Activated naive CD4-positive, alpha-beta T cell treated with anti-CD3 and anti-CD28 coated beads, Interleukin-2, amount 50 U/mL, for 24 hours (primary cell): ENCODE results near the gene TXNRD2.
"Not testable (repeated sequence)": the region's sequence is repeated elsewhere in the genome, so short reads cannot be mapped to it uniquely, and the experiment has no call there.

Experiments used
- H3K27ac Mint-ChIP-seq: one replicate; pipeline ENCODE4 v1.8.0; 2021; ENCODE audit warnings: mild to moderate bottlenecking, mixed read lengths
- H3K27me3 Mint-ChIP-seq: one replicate; pipeline ENCODE4 v1.8.0; 2021; ENCODE audit warnings: mixed read lengths
- H3K36me3 Mint-ChIP-seq: one replicate; pipeline ENCODE4 v1.8.0; 2021; ENCODE audit warnings: mixed read lengths
- H3K4me1 Mint-ChIP-seq: one replicate; pipeline ENCODE4 v1.8.0; 2021; ENCODE audit warnings: mixed read lengths
- H3K4me3 Mint-ChIP-seq: one replicate; pipeline ENCODE4 v1.8.0; 2021; ENCODE audit warnings: mild to moderate bottlenecking, mixed read lengths
- H3K9me3 Mint-ChIP-seq: one replicate; pipeline ENCODE4 v1.8.0; 2021; ENCODE audit warnings: mixed read lengths

Gene TXNRD2

DNA sequence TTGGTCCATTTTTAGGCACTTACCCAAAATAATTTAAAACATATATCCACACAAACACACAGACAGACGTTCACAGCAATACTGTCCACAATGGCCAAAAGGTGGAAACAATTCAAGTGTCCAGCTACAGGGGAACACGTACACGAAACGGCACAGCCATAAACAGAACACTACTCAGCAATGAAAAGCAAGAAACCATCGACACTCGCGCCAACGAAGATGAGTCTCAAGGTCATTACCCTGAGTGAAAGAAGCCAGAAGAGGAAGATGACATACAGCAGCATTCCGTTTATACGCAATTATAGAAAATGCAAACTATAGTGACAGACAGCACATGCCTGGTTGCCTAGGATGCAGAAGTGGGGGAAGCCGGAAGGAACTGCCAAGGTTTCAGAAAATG is 13.4 kb downstream of the TXNRD2 start:
- Mint-ChIP-seq H3K9me3 (no peaks in the 10 kb centered on the region), H3K27me3 (no peaks in the 10 kb centered on the region), H3K36me3 (peaks cover 5% of the 10 kb centered on the region), H3K27ac (no peak overlapping the region), H3K4me1 (no peaks in the 10 kb centered on the region), H3K4me3 (no peak overlapping the region)

DNA sequence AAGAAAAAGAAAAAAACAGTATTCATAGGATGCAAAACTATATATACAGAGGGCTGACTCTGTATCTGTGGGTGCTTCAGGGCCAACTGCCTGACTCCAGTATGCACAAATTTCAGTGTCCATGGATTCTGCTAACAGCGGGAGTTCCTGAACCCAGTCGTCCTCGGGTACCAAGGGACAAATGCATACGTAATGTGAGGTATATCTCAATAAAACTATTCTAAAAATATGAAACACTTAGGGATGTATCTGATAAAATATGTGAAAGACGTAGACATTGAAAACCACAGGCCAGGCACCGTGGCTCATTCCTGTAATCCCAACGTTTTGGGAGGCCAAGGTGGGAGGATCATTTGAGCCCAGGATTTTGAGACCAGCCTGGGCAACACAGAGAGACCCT is 13.9 kb downstream of the TXNRD2 start:
- Mint-ChIP-seq H3K27ac (no peak overlapping the region), H3K4me3 (no peak overlapping the region), H3K36me3 (peaks cover 5% of the 10 kb centered on the region), H3K27me3 (no peaks in the 10 kb centered on the region), H3K4me1 (no peaks in the 10 kb centered on the region), H3K9me3 (no peaks in the 10 kb centered on the region)

GRCh38 chr22:19926028-19926427 is 15.6 kb downstream of the TXNRD2 start:
- not testable (repeated sequence) for H3K9me3 Mint-ChIP-seq, H3K4me1 Mint-ChIP-seq, H3K27ac Mint-ChIP-seq, H3K27me3 Mint-ChIP-seq, H3K4me3 Mint-ChIP-seq, H3K36me3 Mint-ChIP-seq

DNA sequence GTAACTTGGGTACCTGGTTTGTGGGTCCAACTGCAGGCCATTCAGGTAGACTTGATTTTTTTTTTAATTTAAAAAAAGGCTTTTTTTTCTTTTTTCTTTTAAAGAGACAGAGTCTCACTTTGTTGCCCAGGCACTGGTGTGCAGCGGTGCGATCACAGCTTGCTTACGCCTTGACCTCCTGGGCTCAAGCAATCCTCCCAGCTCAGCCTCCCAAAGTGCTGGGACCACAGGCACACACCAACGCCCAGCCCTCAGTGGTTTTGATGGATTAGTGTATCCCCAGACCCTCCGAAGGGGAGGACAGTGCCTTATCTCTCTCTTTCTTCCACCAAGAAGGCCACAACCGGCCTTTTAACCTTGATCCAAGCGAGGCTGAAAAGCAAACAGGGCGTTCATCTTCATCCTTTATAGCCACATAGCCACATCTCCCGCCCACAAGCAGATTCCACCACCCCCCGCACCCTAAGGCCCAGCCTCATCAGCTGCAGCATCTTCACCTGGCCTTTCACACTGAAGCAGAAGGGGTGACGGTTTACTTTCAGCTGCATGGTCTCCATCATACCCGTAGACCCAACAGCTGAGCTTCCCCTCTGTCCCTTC is 17.6 kb downstream of the TXNRD2 start:
- Mint-ChIP-seq H3K27me3 (no peaks in the 10 kb centered on the region), H3K4me3 (no peak overlapping the region), H3K36me3 (peaks cover 5% of the 10 kb centered on the region), H3K27ac (no peak overlapping the region), H3K4me1 (no peaks in the 10 kb centered on the region), H3K9me3 (no peaks in the 10 kb centered on the region)

GRCh38 chr22:19921544-19922081 is 20.0 kb downstream of the TXNRD2 start:
- no peak overlapping the region for H3K4me3 Mint-ChIP-seq
- no peaks in the 10 kb centered on the region for H3K27me3 Mint-ChIP-seq
- no peaks in the 10 kb centered on the region for H3K4me1 Mint-ChIP-seq
- H3K9me3 Mint-ChIP-seq = no peaks in the 10 kb centered on the region
- H3K27ac Mint-ChIP-seq = no peak overlapping the region
- peaks cover 3% of the 10 kb centered on the region for H3K36me3 Mint-ChIP-seq

DNA sequence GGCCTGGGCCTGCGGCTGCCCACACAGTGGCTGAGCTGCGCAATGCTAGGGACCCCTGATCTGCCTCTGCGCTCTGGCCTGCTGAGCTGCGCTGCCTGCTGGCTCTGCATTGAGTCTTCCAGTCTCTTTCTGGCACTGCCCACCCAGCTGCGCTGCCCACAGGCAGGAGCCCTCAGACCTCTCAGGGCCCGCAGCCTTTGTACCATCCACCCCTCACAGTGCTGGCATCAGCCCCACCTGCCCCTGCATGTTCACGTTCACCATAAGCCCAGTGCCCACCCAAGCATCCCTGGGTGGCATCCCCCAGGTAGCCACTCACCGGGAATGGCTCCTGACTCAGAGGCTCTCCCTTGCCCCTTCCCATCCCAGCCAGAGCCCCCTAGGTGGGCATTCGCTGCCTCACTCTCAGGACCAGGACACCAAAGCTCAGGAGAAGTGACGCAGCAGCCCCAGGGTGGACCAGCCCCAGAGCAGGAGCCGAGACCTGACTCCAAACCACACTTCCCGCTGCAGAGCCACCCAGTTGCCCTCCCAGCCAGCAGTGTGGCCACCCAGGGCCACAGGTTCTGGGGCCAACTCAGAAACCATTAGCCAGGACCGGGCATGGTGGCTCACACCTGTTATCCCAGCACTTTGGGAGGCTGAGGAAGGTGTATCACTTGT is 21.8 kb downstream of the TXNRD2 start:
- Mint-ChIP-seq H3K27me3 (no peaks in the 10 kb centered on the region), H3K27ac (no peak overlapping the region), H3K4me1 (no peaks in the 10 kb centered on the region), H3K4me3 (no peak overlapping the region), H3K36me3 (peaks cover 11% of the 10 kb centered on the region), H3K9me3 (no peaks in the 10 kb centered on the region)

DNA sequence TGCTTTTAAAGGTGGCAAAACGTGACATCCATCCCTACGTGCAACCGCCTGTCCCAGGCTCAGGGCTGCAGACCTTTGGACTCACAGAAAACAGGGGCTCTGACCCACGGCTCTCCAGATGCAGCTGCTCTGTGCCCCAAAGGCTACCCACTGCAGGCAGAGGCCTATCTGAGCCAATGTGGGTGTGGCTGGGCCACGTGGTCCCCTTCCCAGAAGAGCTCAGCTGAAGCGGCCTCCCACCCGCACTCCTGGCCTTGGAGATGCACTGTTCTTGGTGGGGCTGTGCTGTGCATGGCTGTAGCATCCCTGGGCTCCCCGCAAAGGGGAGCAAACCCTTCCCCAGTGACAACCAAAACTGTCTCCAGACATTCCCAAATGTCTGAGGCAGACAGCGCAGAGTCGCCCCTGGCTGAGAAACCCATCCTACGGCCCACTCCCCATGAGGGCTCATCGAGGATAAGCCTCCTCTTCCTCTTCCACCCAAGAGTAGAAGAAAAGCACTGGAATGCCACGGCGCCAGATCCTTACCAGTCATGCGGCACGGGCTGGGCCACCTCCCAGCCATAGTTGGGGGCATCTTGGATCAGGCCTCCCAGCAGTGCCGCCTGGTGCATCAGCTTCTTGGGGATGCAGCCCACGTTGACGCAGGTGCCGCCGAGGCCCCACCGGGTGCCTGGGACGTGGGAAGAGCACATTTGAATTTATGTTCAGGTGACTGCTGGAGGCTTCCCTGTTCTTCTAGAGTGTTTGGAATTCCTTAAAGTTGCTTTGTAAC is 23.1 kb downstream of the TXNRD2 start:
- no peaks in the 10 kb centered on the region for H3K27me3 Mint-ChIP-seq

DNA sequence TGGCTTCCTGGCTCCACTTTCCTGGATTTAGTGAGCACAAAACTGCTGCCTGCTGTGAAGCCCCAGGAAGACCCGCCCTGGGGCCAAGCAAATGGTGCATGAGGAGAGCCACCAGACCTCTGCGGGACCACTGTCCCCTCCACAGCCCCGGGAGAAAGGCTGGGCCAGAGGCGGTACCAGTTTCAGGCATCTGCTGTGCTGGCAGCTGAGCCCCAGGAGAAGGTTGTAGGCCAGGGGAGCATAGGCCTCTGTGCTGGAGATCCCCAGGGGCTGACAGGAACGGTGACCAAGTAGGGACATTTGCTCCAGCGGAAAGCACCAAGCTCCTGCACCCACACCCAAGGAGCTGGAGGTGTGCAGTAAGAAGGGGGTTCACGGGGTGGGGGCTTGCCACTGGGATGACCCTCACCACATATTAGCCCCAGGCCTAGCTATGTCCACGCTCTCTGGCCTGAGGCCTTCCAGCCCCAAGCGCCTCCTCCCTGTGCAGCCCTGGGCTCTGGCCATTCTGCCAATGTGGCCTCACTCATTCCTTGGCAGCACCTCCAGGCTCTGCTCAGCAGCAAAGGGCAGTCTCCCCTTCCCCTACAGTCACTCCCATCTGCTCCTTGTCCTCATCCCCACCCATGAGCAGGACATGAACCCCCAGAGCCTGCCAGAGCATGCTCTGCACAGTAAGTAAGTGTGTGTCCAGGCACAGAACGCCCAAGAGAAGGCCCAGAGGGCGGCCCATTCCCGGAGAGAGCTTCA is 24.1 kb downstream of the TXNRD2 start:
- Mint-ChIP-seq H3K4me1 (no peaks in the 10 kb centered on the region), H3K36me3 (peaks cover 25% of the 10 kb centered on the region), H3K9me3 (no peaks in the 10 kb centered on the region), H3K27ac (no peak overlapping the region), H3K4me3 (no peak overlapping the region), H3K27me3 (no peaks in the 10 kb centered on the region)

More for the DNA sequence above, 23.1 kb downstream of the TXNRD2 start:
- Mint-ChIP-seq H3K9me3 (no peaks in the 10 kb centered on the region), H3K4me3 (no peak overlapping the region), H3K27ac (no peak overlapping the region), H3K36me3 (peaks cover 21% of the 10 kb centered on the region), H3K4me1 (no peaks in the 10 kb centered on the region)

DNA sequence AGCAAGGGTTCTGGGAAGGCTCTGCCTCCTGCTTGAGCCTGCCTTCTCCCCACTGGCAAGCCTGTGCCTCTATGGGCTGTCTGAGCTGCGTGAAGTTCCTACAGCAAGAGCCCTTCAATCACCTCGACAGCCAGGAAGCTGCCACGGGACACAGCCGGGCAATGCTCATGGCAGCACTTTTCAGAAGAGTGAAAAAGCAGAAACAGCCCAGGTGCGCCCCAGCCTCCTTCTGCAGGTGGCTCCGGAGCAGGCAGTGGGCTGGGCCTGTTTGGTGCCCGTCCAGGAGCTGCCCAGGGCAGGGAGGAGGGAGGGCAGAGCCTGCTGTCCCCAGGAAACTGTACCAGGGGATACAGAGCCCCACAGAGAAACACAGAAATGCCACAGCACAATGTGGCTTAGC is 24.7 kb downstream of the TXNRD2 start:
- H3K27ac Mint-ChIP-seq = no peak overlapping the region
- peaks cover 25% of the 10 kb centered on the region for H3K36me3 Mint-ChIP-seq
- H3K27me3 Mint-ChIP-seq = no peaks in the 10 kb centered on the region
- H3K4me3 Mint-ChIP-seq = no peak overlapping the region
- H3K9me3 Mint-ChIP-seq = no peaks in the 10 kb centered on the region
- H3K4me1 Mint-ChIP-seq = no peaks in the 10 kb centered on the region

GRCh38 chr22:19916006-19916405 is 25.6 kb downstream of the TXNRD2 start:
- H3K27ac Mint-ChIP-seq = no peak overlapping the region
- H3K36me3 Mint-ChIP-seq = peaks cover 25% of the 10 kb centered on the region
- H3K27me3 Mint-ChIP-seq = no peaks in the 10 kb centered on the region
- H3K4me3 Mint-ChIP-seq = no peak overlapping the region
- H3K9me3 Mint-ChIP-seq = no peaks in the 10 kb centered on the region
- no peaks in the 10 kb centered on the region for H3K4me1 Mint-ChIP-seq

DNA sequence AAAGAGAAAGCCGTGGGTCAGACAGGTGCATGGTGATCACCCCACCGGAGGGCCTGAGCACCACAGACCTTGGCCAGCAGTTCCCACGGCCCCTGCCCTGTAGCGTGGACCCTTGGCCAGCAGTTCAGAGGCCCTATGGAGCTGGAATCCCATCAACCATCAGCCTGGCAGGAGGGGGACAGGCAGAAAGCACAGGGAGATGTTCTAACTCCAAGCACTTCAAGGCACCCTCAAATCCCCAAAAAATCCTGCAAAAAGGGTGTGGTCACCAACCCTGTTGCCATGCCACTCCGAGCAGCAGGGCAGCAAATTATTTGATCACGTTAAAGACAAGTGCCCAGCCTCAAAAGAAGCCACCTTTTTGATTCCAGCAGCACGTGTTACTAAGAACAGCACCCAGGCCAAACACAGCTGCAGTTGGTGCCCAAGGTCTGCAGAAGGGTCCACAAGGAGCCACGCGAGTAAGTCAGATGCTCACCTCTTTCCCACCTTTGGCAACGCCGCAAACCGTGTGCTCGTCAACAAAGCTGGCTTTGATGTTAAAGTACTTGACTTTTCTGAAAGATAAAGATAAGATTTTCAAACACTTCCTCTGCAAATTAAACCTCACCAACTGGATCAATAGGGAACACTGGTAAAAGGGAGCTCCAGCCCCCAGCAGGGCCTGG is 26.2 kb downstream of the TXNRD2 start:
- H3K27me3 Mint-ChIP-seq = no peaks in the 10 kb centered on the region
- H3K27ac Mint-ChIP-seq = no peak overlapping the region
- H3K36me3 Mint-ChIP-seq = peaks cover 25% of the 10 kb centered on the region
- H3K9me3 Mint-ChIP-seq = no peaks in the 10 kb centered on the region
- no peaks in the 10 kb centered on the region for H3K4me1 Mint-ChIP-seq
- H3K4me3 Mint-ChIP-seq = no peak overlapping the region

DNA sequence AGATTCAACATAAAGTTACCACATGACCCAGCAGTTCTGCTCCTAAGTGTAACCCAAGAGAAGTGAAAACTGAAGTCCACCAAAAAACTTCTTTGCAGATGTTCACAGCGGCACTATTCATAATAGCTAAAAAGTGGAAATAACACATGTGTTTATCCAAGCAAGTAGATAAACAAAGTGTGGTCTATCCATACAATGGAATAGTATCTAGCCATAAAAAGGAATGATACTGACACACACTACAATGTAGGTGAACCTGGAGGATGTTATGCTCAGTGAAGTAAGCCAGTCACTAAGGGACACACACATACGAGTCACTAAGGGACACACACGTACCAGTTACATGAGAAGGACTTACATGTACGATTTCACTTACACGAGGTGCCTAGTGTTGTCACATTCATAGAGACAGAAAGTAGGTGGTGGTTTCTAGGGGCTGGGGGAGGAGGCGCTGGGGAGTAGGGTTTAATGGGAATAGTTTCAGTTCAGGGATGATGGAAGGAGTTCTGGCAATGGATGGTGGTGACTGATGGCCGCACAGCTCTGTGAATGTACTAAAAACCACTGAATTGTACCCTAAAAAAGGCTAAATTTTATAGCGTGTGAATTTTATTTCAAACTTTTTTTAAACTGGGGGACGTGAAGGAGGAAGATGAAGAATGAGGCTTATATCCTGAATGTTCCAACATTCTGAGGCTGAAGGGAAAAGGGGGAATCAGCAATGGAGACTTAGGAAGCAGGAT is 27.2 kb downstream of the TXNRD2 start:
- H3K27me3 Mint-ChIP-seq = no peaks in the 10 kb centered on the region
- H3K4me1 Mint-ChIP-seq = peaks cover 6% of the 10 kb centered on the region
- H3K36me3 Mint-ChIP-seq = peaks cover 25% of the 10 kb centered on the region
- H3K9me3 Mint-ChIP-seq = no peaks in the 10 kb centered on the region
- H3K27ac Mint-ChIP-seq = no peak overlapping the region
- no peak overlapping the region for H3K4me3 Mint-ChIP-seq

DNA sequence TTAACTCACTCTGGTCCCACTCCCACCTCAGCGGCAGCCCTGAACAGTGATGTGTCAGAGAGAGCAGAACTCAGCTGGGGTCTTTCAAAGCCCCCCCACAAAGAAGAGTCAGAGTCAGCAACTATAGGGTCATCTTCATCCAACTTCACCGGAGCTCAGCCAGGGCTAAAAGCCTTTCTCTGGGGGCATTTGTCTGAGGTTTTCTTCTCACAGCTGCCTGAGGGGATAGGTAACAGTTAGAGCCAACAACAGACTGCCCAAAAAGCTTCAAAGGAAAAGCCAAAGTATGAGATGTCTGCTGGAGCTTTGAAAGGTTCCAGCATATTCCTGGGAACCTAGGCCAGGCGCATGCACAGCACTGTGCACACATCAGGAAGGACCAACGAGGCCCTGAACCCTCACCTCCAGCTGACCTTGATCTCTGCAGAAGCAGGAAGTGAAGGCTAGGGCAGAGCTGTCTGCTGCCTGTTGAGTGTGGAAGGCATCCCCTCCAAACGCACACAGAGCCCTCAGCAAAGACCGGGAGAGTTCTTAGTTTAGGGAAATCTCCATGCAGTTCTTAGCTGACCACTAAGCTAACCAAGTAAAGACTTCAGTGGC is 28.2 kb downstream of the TXNRD2 start:
- Mint-ChIP-seq H3K36me3 (peaks cover 25% of the 10 kb centered on the region), H3K27ac (peak overlapping the region; percentile 17), H3K27me3 (no peaks in the 10 kb centered on the region), H3K9me3 (no peaks in the 10 kb centered on the region), H3K4me1 (peaks cover 6% of the 10 kb centered on the region), H3K4me3 (no peak overlapping the region)

DNA sequence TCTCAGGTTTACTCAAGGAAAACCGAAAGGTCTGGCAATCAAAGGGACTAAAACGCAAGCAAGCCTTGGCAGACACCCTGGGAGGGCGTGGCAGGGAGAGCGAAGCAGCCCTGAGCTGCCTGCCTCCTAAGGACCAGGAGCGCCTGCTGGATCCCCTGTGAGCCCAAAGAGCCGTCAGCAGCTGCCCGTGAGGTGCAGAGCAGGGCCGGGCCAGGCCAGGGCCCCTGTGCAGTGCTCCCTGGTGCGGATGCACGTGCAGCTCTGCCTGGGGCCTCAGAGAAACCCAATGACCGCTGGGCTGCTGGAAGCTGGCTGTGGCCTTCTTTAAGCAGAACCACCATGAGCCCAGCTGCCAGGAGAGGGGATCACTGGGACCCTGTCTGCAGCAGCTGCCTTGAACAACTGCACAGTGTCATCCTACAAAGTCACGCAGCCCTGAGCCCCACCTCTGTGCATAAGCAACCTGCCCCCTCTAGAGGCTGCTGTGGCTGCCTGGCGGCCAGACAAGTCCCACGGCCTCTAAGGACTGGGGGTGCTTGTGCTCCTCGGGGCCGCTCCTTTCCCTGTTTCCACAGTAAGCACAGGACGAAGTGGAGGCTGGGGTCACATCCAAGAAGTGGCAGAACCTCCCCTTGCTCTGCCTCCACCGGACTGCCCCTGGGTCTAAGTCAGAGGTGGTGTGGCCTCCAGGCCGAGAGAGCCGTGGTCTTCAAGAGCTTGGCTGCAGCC is 29.2 kb downstream of the TXNRD2 start:
- peaks cover 6% of the 10 kb centered on the region for H3K4me1 Mint-ChIP-seq
- H3K27ac Mint-ChIP-seq = no peak overlapping the region
- no peaks in the 10 kb centered on the region for H3K27me3 Mint-ChIP-seq
- H3K9me3 Mint-ChIP-seq = no peaks in the 10 kb centered on the region
- H3K36me3 Mint-ChIP-seq = peaks cover 25% of the 10 kb centered on the region
- no peak overlapping the region for H3K4me3 Mint-ChIP-seq
